ENCODE results near the gene CD8B.
"Not testable (repeated sequence)": the region's sequence is repeated elsewhere in the genome, so short reads cannot be mapped to it uniquely, and the experiment has no call there.

DNA sequence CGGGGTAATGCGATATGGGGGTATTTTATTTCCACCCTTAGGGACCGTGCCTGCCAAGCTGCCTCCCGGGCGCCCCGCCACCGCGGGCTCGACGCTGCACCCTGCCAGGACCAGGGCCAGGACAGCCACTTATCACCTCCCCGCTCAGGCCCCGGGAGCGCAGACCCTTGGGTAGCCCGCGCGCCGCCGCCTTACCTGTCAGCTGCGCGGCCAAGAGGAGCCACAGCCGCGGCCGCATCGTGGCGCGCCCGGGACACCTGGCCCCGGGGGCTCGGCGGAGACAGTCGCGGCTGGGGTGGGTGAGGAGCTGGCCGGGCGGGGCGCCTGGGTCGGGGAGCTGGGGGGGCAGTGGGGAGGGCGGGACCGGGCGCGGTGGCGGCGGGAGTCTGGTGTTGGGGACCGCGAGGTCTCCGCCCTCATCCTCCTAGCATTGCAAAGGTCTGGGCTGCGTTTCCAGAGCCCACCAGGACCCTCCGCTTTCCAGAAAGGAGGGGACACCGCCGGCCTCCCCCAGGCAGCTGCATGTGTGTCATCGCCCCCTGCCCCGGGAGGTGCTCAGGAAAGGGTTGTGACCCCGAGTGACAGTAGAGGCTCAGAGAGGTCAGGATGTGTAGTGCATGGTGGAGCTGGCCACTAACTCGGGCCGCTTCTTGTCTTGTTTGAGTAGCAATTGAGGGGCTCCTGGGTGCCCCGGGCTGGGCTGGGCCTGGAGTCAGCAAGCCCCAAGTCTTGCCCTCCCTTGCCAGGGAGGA is at the start of gene CD8B:
- TF ChIP-seq, protein P1, sequence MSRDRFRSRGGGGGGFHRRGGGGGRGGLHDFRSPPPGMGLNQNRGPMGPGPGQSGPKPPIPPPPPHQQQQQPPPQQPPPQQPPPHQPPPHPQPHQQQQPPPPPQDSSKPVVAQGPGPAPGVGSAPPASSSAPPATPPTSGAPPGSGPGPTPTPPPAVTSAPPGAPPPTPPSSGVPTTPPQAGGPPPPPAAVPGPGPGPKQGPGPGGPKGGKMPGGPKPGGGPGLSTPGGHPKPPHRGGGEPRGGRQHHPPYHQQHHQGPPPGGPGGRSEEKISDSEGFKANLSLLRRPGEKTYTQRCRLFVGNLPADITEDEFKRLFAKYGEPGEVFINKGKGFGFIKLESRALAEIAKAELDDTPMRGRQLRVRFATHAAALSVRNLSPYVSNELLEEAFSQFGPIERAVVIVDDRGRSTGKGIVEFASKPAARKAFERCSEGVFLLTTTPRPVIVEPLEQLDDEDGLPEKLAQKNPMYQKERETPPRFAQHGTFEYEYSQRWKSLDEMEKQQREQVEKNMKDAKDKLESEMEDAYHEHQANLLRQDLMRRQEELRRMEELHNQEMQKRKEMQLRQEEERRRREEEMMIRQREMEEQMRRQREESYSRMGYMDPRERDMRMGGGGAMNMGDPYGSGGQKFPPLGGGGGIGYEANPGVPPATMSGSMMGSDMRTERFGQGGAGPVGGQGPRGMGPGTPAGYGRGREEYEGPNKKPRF (IDR thresholded peaks at IDR 0.05; ENCODE audit: low read depth, low read length), result not testable (repeated sequence)
- TF ChIP-seq ZNF12 (CRISPR knock-in tag; IDR thresholded peaks at IDR 0.05); SREBF2 (CRISPR knock-in tag; IDR thresholded peaks at IDR 0.05); ARID4B (CRISPR knock-in tag; IDR thresholded peaks at IDR 0.05); SIN3A (IDR thresholded peaks at IDR 0.05; ENCODE audit: borderline replicate concordance in 2 of 2, control insufficient read depth in 1 of 2, low read depth in 2 of 2, low read length in 2 of 2); COPS2 (conservative IDR thresholded peaks at IDR 0.05); SMARCA5 (IDR thresholded peaks at IDR 0.05); HMBOX1 (IDR thresholded peaks at IDR 0.05); CEBPZ (IDR thresholded peaks at IDR 0.05; ENCODE audit: borderline replicate concordance, low read depth, low read length); YY1 (IDR thresholded peaks at IDR 0.05; ENCODE audit: borderline replicate concordance in 1 of 3, control insufficient read depth in 1 of 3, extremely low read depth in 1 of 3, insufficient read depth in 3 of 3, insufficient read length in 1 of 3, insufficient replicate concordance in 2 of 3, low read depth in 1 of 3, low read length in 2 of 3); FOXJ3 (CRISPR knock-in tag; IDR thresholded peaks at IDR 0.05): not testable (repeated sequence)
- TF ChIP-seq, protein P2, sequence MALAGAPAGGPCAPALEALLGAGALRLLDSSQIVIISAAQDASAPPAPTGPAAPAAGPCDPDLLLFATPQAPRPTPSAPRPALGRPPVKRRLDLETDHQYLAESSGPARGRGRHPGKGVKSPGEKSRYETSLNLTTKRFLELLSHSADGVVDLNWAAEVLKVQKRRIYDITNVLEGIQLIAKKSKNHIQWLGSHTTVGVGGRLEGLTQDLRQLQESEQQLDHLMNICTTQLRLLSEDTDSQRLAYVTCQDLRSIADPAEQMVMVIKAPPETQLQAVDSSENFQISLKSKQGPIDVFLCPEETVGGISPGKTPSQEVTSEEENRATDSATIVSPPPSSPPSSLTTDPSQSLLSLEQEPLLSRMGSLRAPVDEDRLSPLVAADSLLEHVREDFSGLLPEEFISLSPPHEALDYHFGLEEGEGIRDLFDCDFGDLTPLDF (CRISPR knock-in tag; IDR thresholded peaks at IDR 0.05), result not testable (repeated sequence)
- TF ChIP-seq, protein P3, sequence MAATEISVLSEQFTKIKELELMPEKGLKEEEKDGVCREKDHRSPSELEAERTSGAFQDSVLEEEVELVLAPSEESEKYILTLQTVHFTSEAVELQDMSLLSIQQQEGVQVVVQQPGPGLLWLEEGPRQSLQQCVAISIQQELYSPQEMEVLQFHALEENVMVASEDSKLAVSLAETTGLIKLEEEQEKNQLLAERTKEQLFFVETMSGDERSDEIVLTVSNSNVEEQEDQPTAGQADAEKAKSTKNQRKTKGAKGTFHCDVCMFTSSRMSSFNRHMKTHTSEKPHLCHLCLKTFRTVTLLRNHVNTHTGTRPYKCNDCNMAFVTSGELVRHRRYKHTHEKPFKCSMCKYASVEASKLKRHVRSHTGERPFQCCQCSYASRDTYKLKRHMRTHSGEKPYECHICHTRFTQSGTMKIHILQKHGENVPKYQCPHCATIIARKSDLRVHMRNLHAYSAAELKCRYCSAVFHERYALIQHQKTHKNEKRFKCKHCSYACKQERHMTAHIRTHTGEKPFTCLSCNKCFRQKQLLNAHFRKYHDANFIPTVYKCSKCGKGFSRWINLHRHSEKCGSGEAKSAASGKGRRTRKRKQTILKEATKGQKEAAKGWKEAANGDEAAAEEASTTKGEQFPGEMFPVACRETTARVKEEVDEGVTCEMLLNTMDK (IDR thresholded peaks at IDR 0.05; ENCODE audit: borderline replicate concordance, insufficient read depth, low read depth, low read length, poor library complexity, severe bottlenecking), result not testable (repeated sequence)

Measured in K562 (cell line).